NCI-H1694 treated with DMSO at 0.1 percent for 48 hours (cell line): Measurements from ENCODE around the gene GOLGB1.
"Not testable (repeated sequence)": the region's sequence is repeated elsewhere in the genome, so short reads cannot be mapped to it uniquely, and the experiment has no call there.

Source experiments
- DNase-seq: peaks from one replicate; lab custom pipeline; 2025; lab: John Stamatoyannopoulos, UW

GOLGB1 gene, protein sequence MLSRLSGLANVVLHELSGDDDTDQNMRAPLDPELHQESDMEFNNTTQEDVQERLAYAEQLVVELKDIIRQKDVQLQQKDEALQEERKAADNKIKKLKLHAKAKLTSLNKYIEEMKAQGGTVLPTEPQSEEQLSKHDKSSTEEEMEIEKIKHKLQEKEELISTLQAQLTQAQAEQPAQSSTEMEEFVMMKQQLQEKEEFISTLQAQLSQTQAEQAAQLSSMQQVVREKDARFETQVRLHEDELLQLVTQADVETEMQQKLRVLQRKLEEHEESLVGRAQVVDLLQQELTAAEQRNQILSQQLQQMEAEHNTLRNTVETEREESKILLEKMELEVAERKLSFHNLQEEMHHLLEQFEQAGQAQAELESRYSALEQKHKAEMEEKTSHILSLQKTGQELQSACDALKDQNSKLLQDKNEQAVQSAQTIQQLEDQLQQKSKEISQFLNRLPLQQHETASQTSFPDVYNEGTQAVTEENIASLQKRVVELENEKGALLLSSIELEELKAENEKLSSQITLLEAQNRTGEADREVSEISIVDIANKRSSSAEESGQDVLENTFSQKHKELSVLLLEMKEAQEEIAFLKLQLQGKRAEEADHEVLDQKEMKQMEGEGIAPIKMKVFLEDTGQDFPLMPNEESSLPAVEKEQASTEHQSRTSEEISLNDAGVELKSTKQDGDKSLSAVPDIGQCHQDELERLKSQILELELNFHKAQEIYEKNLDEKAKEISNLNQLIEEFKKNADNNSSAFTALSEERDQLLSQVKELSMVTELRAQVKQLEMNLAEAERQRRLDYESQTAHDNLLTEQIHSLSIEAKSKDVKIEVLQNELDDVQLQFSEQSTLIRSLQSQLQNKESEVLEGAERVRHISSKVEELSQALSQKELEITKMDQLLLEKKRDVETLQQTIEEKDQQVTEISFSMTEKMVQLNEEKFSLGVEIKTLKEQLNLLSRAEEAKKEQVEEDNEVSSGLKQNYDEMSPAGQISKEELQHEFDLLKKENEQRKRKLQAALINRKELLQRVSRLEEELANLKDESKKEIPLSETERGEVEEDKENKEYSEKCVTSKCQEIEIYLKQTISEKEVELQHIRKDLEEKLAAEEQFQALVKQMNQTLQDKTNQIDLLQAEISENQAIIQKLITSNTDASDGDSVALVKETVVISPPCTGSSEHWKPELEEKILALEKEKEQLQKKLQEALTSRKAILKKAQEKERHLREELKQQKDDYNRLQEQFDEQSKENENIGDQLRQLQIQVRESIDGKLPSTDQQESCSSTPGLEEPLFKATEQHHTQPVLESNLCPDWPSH (N-terminal part only)

DNA sequence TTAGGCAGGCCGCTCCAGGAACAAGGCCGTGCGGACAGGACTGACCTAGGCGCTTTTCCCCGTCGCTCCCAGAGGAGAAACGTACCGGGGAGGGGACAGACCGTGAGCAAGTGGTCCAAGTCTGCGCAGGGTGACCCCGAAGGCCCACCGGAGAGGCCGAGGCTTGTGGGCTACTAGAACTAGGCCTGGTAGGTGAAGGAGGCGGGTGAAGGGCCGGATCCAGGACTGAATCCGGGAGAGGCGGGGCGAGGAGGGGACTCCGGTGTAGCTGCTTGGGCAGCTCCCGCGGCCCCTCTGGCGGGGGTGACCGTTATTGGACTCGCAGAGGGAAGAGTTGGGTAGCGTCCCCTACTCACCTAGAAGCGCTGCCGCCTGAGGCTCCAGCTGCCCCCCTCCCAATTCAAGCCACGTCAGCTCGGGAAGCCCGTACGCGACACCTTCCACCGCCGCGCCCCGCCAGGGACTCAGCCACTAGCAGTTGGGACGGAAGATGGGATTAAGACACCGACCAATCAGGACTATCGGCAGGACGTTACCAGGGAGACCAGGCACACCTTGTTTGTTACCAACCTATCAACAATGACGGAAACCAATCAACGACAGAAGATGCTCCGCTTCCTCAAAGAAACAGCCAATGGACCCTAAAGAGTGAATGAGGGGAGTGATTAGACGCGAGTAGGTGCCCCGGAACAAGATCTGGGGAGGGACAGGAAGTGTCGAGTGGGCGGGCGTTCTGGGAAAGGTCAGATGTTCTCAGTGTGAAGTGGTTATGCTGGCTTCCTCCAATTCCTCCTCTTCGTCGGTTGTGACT, at the start of gene GOLGB1:
Gene GOLGB1, minus strand, starts transcription at position 466 of the 811 bp plus-strand sequence. CDS start 18,770 bp downstream, outside the sequence.
- DNase-seq: peak; percentile 96

DNA sequence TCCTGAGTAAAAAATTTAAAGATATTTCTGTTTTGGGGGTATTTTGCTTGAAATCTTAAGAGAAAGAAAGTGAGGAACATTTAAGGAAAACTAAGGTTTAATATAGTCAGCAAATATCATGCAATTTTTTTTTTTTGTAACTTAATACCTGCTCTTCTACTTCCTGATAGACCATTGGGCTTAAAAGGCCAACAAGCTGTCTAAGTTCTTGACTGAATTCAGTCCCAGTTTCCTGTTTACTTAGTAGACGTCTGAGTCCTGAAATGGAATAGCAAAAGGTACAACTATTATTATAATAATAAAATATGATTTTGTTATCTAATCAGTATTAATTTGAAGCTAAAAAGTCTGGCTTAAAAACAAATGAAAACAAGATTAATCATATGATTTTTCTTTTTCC, 47.4 kb upstream of the GOLGB1 start:
- no peak for DNase-seq

DNA sequence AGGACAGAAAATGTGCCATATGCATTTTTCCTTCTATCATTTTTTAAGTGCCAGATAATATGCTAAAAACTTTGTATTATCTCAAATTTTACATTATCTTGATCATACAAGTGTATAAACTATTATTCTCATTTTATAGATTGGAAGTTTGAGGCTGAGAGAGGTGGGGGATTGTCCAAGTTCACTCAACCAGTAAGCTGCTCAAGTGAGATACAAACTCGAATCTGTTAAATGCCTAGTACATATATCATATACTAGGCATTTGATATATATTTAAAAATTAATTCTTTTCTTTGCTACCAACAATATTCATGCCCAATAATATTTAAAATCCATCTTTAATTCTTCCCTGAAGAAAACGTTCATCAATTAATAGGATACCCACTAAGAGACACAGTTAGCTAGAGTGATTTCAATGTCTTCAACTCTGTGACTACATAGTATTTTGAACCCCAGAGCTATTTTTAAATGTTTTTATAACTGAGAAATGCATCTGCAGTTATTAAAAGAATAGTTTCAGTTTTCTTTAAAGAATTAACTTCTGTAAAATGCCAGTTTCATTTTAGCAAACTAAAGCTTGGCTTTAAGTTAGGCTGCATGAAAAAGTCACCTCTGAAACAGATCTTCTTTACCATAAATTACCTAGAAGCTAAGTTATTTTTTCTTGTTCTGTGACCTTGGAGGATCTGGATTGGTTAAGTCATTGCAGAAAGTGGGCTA, 44.9 kb upstream of the GOLGB1 start:
- DNase-seq: no peak

DNA sequence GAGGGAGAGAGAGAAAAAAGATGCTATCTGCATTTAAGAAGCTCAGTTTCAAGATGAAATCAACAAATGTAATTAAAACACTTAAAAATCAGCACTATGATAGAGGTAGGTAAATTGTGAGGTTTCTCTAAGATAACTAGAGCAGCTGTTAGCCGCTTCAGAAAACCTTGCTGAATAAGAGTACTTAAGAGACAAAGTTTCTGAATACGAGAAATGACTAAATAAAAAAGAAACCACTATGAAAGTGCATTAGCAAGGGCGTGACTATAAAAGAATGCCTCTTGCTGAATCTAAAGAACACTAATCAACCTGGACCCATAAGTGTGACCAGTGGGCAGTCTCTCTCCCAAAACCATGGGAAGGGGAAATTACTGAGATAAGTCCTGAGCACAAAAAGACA, 43.5 kb upstream of the GOLGB1 start:
- no peak for DNase-seq

DNA sequence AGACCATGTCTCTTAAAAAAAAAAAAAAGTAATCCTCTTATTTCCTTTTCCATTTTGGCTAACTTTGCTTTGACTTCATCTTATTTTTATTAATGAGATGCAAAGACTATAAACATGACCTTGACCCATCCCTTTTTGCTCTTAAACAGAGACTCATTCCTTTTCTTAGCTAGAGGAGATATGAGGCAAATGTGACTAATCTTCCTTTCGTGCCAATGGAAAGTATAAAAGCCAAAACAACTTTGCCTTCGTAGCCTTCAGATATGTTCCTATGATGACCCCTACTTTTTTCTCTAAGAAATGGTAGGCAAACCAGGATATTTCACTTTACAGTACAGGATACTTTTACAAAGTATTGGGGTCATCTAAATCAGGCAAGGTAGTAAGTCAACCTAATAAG, 36.9 kb upstream of the GOLGB1 start:
- DNase-seq: no peak

DNA sequence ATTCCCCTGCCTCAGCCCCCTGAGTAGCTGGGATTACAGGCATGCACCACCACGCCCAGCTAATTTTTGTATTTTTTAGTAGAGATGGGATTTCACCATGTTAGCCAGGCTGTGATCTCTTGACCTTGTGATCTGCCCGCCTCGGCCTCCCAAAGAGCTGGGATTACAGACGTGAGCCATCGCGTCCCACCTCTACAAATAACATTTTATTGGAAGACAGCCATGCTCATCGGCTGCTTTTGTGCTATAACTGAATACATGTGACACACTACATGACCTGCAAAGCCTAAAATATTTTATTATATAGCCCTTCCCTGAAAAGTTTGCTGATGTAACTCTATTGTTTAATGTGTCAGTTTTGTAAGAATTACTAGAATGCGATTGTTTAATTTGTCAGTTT, 33.2 kb upstream of the GOLGB1 start:
- not testable (repeated sequence) for DNase-seq

DNA sequence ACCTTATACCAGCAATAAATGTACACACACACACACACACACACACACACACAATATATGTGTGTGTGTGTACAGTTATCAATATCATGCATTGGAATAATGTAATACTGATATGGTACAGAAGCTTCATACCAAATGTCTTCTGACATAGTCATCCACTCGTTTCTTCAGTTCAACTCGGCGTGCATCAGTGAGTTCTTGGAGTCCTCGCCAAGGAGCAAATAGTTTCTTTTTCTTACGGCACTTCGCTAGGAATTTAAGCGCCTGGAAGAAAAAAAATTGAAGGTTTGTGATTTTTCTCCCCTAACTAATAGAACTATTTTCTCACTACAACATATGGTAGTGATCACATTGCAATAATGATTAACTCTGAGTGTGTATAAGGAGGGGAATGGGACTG, 32.1 kb upstream of the GOLGB1 start:
- no peak for DNase-seq

DNA sequence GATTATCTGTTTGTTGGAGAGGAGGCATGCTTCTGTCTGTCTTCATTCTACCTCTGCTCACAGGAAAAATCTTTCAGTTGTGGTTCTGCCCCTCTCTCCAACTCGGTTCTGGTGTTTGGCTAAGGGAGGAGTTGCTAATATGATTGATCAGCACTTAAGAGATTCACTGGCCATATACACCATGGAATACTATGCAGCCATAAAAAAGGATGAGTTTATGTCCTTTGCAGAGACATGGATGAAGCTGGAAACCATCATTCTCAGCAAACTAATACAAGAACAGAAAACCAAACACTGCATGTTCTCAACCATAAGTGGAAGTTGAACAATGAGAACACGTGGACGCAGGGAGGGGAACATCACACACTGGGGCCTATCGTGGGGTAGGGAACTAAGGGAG, 25.6 kb upstream of the GOLGB1 start:
- DNase-seq: not testable (repeated sequence)

DNA sequence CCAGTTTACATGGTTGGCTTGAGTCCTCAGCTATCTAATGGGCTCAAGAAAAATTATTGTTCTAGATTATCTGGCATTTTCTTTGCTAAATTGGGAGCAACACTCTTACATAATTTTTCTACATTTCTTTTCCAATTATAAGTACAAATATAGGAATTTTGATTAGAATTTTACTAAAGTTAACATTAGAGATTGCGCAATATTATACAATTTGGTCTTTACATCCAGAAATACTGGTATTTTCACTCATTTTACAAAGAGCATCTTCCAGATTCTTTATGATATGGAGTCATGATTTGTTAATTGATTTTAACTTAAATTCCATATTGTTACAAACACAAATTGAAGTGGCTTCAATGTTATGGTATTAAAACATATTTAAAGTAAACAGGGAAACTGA, 19.7 kb upstream of the GOLGB1 start:
- DNase-seq: no peak

DNA sequence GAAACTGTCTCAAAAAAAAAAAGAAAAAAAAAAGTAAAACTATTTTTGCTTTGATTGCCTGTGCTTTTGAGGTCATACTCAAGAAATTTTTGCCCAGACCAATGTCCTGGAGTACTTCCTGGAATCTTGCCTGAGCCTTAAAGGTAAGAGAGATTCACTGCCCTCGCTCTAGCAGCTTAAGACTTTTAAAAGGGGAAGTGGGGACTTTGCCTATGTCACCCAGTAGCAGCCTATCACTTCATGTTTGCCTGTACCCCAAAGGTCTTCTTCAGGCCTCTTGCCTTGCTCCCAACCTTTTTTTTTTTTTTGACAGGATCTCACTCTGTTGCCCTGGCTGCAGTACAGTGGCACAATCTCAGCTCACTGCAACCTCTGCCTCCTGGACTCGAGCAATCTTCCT, 18.9 kb upstream of the GOLGB1 start:
- no peak for DNase-seq

DNA sequence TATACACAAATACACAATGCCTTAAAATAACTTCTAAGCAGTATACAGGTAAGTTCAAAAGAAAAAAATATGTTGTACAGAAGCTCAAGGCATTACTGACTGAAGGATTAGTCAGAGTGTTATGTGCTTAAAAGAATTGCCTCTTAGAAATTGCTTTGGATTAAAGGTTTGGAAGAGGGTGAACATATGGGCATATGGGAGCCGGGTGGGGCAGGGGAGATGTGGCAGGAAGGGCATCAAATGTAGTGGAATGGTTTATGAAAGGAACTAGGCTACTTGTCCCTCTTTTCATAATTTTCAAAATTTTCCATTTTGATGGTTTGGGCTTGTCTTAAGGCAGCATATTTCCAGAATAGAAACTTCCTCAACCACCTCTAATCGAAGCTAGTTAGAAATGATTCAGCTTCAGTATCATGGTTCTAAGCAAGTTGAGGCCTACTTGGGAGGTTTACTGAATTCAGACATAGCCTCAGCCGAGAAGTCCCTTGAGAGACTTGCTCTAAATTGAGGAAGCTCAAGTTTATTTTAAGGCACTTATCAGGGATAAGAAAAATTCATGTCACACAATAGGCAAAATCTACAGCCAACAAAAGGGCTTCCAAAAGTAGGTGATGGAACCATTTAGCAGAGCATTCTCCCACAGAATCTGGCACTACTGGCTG, 10.1 kb upstream of the GOLGB1 start:
- no peak for DNase-seq

DNA sequence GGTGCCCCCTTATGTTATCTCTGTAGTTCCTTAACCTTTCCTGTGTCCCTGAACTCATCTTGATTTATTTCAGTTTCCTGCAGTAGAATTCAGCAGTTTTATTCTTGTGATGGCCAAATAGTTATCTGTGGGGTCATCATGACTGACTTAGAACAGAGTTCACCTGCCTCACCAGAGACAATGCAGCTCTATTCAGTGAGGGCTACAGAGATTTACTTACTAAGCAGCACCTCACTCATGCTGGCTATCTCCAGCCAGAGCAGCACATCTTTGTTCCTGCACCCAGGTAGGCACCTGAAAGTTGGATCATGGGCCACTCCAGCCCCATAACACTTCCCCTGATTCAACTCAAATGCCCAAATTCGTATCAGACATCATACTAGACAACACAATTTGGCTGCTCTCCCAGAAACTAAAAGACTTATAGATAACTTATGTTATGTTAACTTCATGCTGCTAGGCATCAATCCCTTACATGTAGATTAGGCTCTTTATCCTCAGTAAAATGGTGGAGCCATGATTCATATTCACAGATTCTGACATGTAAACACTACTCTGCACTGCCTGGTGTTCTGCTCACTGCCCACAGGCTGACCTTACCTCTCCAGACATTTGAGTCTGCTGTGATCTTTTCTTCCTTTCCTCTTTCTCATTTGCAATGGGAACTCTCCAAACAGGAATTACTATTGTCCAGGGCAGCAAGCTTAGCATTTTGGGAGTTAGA, 9.3 kb upstream of the GOLGB1 start:
- no peak for DNase-seq

DNA sequence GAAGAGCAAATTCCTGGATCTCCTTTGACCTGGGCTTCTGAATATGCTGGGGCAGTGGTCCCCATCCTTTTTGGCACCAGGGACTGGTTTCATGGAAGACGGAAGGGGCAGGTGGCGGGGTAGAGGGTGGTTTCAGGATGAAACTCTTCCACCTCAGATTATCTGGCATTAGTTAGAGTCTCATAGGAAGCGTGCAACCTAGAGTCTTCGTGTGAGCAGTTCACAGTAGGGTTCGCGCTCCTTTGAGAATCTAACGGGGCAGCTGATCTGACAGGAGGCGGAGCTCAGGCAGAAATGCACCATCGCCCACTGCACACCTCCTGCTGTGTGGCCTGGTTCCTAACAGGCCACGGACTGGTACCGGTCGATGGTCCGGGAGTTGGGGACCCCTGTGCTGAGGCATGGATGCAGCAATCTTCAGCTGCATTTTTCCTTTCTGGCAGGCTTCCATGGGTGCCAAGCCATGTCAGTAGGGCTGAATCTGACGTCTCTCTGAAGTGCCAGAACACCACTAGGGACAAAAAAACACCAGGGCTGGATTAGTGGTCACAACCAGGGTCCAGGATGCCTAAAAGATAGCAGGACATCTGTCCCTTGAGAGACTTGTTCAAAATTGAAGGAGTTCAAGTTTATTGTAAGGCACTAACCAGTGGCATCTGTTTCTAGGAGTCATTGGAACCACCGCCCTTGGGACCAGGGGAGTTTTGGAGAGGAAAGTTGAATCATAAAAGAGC, 8.4 kb upstream of the GOLGB1 start:
- no peak for DNase-seq

DNA sequence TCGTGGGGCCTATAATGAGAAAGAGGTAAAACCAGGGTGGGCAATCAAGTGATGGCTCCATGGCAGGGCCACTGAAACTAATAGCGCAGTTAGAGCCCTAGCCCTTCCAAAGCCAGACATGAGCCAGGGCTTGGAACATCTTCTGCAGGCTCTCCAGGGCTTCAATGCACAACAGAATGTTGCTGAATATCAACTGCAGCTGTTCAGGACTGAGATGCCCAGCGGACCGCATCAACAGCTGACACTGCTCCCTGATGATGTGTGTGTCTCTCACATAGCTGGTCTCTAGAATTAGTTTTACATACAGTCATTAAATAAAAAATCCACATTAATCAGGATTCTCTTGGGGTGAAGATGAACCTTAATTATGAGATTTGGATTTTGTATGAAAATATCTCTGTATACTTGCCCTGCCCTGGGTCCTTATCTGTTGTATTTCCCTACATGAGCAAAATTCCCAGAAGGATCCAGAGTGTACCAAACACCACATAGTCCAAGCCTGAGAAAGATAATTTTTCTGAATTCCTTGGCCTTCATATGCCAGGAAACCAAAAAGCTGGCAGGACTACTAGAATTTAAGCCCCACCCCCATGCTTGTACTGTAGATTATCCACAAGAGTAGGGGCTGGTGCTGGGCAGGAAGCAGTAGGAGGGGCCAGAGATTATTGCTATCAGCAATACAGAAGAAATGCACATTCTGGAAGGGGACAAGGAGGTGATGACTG, 7.7 kb upstream of the GOLGB1 start:
- DNase-seq: peak; percentile 24

DNA sequence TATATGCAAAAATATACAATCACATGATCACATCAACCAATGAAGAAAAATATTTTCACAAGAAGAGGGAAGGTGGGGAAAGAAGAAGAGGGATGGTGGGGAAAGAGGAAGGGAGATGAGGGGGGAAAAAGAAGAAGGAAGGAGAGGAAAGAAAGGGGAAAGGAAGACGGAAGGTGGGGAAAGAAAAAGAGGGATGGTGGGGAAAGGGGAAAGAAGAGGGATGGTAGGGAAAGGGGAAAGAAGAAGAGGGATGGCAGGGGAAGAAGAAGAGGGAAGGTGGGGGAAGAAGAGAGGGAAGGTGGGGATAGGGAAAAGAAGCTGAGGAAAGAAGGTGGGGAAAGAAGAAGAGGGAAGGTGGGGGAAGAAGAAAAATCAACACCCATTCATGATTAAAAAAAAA, 3.2 kb upstream of the GOLGB1 start:
- no peak for DNase-seq

DNA sequence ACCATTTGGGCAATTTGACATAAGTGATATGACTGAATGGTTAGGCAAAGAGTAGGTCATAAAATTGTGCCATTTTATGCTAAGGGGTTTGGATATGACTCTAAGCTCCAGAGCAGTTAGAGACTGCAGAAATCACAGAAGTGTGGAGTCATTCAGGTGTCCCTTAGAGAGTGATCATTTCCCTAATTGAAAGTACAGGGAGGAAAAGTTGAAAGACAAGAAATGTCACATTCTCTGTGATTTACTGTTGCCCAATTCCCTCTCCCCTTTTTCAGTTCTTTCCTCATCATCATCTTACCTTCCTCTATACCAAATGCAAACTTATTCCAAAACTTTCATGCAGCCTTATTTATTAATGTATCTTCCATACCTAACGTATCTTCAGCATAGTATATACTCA, 2.7 kb upstream of the GOLGB1 start:
- no peak for DNase-seq

DNA sequence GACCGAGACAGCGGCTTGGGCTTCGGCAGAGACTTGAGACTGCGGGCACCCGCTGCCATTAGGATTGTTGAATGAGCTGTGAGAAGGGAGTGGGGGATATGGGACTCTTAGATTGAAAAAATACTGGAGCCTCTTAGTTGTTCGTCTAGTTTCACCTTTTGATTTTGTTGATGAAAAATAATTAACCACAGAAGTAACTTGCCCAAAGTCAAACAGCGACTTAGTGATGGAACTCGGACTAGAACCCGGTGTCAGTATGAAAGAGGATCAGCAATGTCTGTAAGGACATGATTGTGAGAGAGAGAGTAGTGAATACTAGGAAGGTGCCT, 510 bp upstream of the GOLGB1 start:
- DNase-seq: no peak

DNA sequence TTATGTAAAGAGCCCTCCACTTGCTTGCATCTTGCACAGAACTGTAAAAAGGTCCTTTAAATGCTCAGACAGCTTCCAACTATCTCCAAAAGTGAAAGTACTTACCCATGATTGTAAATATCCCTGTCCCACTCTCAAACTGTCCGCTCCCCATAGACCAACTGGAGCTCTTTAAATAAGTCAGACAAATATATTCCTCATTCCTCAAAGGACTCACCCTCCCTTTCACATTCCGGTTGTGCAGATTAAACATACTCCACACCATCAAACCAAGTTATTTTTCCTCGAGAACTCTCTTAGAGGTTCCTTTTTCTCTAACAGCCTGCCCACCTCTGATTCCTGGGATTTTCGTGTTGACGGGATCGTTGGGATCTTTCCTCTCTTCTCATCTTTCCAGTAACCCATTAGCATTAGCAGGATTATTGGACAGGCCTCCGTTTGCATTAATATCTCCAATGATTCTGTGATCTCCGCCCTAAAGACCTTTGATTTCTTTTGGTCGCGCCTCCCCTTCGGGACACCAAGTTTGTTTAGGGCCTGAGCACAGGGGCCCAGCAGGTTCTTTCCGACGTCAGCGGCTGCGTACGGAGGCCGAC, 763 bp downstream of the GOLGB1 start:
- no peak for DNase-seq
